ENCODE results near the gene FRS2.

DNA sequence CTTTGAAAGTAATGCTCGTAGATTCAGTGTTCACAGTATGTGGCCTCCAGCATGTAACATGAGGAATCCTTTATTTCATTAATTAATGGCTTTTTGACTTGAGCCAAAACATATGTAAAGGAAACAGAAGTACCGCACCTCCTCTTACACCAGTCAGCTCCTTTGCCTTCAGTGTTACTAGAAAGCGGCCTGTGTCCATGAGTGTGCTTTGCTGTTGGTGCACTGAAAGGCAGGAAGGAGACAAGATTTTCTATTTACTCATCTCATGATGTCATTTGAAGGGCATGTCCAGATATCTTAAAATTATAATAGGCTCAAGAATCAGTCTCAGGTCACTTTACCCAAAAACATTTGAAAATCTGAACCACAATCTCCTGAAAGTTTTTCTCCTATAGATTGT lies 105.2 kb downstream of the FRS2 start:
- TF ChIP-seq, protein P1, sequence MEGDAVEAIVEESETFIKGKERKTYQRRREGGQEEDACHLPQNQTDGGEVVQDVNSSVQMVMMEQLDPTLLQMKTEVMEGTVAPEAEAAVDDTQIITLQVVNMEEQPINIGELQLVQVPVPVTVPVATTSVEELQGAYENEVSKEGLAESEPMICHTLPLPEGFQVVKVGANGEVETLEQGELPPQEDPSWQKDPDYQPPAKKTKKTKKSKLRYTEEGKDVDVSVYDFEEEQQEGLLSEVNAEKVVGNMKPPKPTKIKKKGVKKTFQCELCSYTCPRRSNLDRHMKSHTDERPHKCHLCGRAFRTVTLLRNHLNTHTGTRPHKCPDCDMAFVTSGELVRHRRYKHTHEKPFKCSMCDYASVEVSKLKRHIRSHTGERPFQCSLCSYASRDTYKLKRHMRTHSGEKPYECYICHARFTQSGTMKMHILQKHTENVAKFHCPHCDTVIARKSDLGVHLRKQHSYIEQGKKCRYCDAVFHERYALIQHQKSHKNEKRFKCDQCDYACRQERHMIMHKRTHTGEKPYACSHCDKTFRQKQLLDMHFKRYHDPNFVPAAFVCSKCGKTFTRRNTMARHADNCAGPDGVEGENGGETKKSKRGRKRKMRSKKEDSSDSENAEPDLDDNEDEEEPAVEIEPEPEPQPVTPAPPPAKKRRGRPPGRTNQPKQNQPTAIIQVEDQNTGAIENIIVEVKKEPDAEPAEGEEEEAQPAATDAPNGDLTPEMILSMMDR (conservative IDR thresholded peaks at IDR 0.05), result no peak
- TF ChIP-seq EZH2 (IDR thresholded peaks at IDR 0.05; ENCODE audit: low read depth), result no peak

All from PC-9 (cell line).